Stomach (tissue), 9 donors: ENCODE data around the gene KAT2A. TPM values are rescaled to one million over a fixed set of nuclear protein-coding genes. Genes with fewer than 3 reads are reported as not detected.

Experiments used
- DNase-seq, 2 donors: peaks; one replicate each; pipeline versions ENCODE4 v3.0.0 to v3.0.0-alpha.2; 2013 to 2019
- H3K27ac ChIP-seq, 5 donors: fragments of 200-600 bp in 4 of 5; sonication (generic) in 4 of 5; one replicate each; pipeline ENCODE4 v1.5.1; 2013 to 2019; ENCODE audit warnings: mild to moderate bottlenecking in 1 of 5, moderate library complexity in 1 of 5
- H3K27me3 ChIP-seq, 3 donors: fragments of 200-600 bp; sonication (generic); one replicate each; pipeline ENCODE4 v1.5.1; 2017 to 2019; ENCODE audit warnings: mixed run types in 1 of 3
- H3K36me3 ChIP-seq, 4 donors: fragments of 200-600 bp; sonication (generic); 1 replicate in 3 of 4; 2 replicates in 1 of 4; pipeline ENCODE4 v1.5.1; 2016 to 2019
- H3K4me1 ChIP-seq, 4 donors: fragments of 200-600 bp; sonication (generic); one replicate each; pipeline ENCODE4 v1.5.1; 2016 to 2019
- H3K4me3 ChIP-seq, 4 donors: fragments of 200-600 bp; sonication (generic) in 3 of 4; one replicate each; pipeline ENCODE4 v1.5.1; 2016 to 2019; ENCODE audit warnings: mild to moderate bottlenecking in 1 of 4
- H3K9me3 ChIP-seq, 4 donors: fragments of 200-600 bp; sonication (generic); one replicate each; pipeline ENCODE4 v1.5.1; 2016 to 2019
- CTCF ChIP-seq, 7 experiments: fragments of 450-650 bp in 4 of 7; fragments of 200-600 bp in 3 of 7; sonication (generic) in 3 of 7; IDR thresholded peaks; one replicate each; pipeline ENCODE4 v1.5.1; 2016 to 2019; ENCODE audit warnings: antibody characterized with exemption in 7 of 7, control low read depth in 2 of 7, mild to moderate bottlenecking in 1 of 7
- EP300 ChIP-seq: sonication (generic); formaldehyde crosslinking; IDR thresholded peaks from one replicate; pipeline ENCODE4 v1.6.1; 2017; ENCODE audit warnings: antibody characterized with exemption
- POLR2A ChIP-seq, 4 donors: fragments of 450-650 bp; IDR thresholded peaks; one replicate each; pipeline ENCODE4 v1.6.1; 2016; ENCODE audit warnings: antibody characterized with exemption in 4 of 4, control low read depth in 2 of 4, mild to moderate bottlenecking in 1 of 4, moderate library complexity in 1 of 4
- POLR2AphosphoS5 ChIP-seq, 3 donors: sonication (generic); formaldehyde crosslinking; IDR thresholded peaks; one replicate each; pipeline ENCODE4 v1.6.1; 2016; ENCODE audit warnings: antibody characterized with exemption in 3 of 3
- WGBS, 5 donors: extraction: QIAGEN DNeasy Blood & Tissue Kit in 3 of 5; methylation state at CpG; one replicate each; pipeline versions ENCODE4 v1.1.5 to v1.1.7; 2013 to 2018; 5-methylcytosine and 5-hydroxymethylcytosine counted together
- intact Hi-C: fragments of 100-400 bp; cut with DNase I; formaldehyde crosslinking; loops from one replicate; pipeline ENCODE4 v1.15.1; 2023; ENCODE audit warnings: low total_unique reads
- polyA plus RNA-seq, 3 donors: library from polyadenylated mRNA; stranded (reverse); fragments of 200-250 nt; gene quantifications; one replicate each; pipeline ENCODE4 v1.2.3, GENCODE V29; 2013
- total RNA-seq, 5 donors: library from RNA; depleted of rRNA; stranded (reverse); fragments of >200 nt; gene quantifications; one replicate each; pipeline versions ENCODE4 v1.1.0 to v1.2.3, GENCODE V29; 2014 to 2016
- donor health status: healthy with polysubstance abuse.
- donor health status: Bipolar disorder and iron deficiency.
- donor health status: healthy.

Gene KAT2A
- total and polyA plus RNA-seq, 8 donors: 10.1 to 114 (median 57.3) TPM

GRCh38 chr17:42079541-42079940 is 41.6 kb downstream of the KAT2A start:
- DNase-seq: no peak
- Histone ChIP-seq H3K4me3 (no peak overlapping the region), H3K36me3 (no peaks in the 10 kb centered on the region), H3K27me3 (peaks cover 0 to 8% (median 0%) of the 10 kb centered on the region in 3 donors), H3K27ac (no peak overlapping the region), H3K9me3 (no peaks in the 10 kb centered on the region), H3K4me1 (no peaks in the 10 kb centered on the region)
- 52 to 81% (median 67%) methylated on average over 2 of the region's 2 CpGs for WGBS, 5 donors
- TF ChIP-seq POLR2A (IDR thresholded peaks at IDR 0.05) (no peak), EP300 (no peak), CTCF (IDR thresholded peaks at IDR 0.05) (no peak), POLR2AphosphoS5 (IDR thresholded peaks at IDR 0.05) (no peak)
- intact Hi-C loops: no loop called here

- Histone ChIP-seq H3K36me3 (no peaks in the 10 kb centered on the region), H3K4me3 (no peak overlapping the region), H3K27ac (no peak overlapping the region), H3K9me3 (no peaks in the 10 kb centered on the region), H3K27me3 (peaks cover 0 to 13% (median 1%) of the 10 kb centered on the region in 3 donors), H3K4me1 (no peaks in the 10 kb centered on the region)
- 50 to 61% (median 56%) methylated on average over 8 of the region's 8 CpGs for WGBS, 5 donors
- intact Hi-C loops: no loop called here
- no peak for DNase-seq
- TF ChIP-seq POLR2A (IDR thresholded peaks at IDR 0.05) (no peak), POLR2AphosphoS5 (IDR thresholded peaks at IDR 0.05) (no peak), EP300 (no peak), CTCF (IDR thresholded peaks at IDR 0.05) (no peak)
These were observed 42.6 kb downstream of the KAT2A start for GRCh38 chr17:42078396-42079043.

GRCh38 chr17:42077755-42078154 is 43.4 kb downstream of the KAT2A start:
- Histone ChIP-seq H3K27ac (no peak overlapping the region), H3K4me3 (no peak overlapping the region), H3K9me3 (no peaks in the 10 kb centered on the region), H3K27me3 (peaks cover 0 to 21% (median 6%) of the 10 kb centered on the region in 3 donors), H3K4me1 (peaks cover 0 to 2% (median 1%) of the 10 kb centered on the region in 4 donors), H3K36me3 (no peaks in the 10 kb centered on the region)
- intact Hi-C loops: no loop called here
- DNase-seq: no peak
- TF ChIP-seq EP300 (no peak), POLR2A (IDR thresholded peaks at IDR 0.05) (no peak), POLR2AphosphoS5 (IDR thresholded peaks at IDR 0.05) (no peak), CTCF (IDR thresholded peaks at IDR 0.05) (no peak)
- WGBS, 5 donors: 81 to 100% (median 91%) methylated on average over 3 to 5 of the region's 5 CpGs

- Histone ChIP-seq H3K4me3 (no peak overlapping the region), H3K36me3 (no peaks in the 10 kb centered on the region), H3K4me1 (peaks cover 7 to 10% (median 9%) of the 10 kb centered on the region in 4 donors), H3K27ac (no peak overlapping the region), H3K27me3 (peaks cover 0 to 29% (median 14%) of the 10 kb centered on the region in 3 donors), H3K9me3 (no peaks in the 10 kb centered on the region)
- intact Hi-C loops: no loop called here
- TF ChIP-seq CTCF (IDR thresholded peaks at IDR 0.05) (no peak), POLR2AphosphoS5 (IDR thresholded peaks at IDR 0.05) (no peak)
- 72 to 85% (median 76%) methylated on average over 4 of the region's 4 CpGs for WGBS, 5 donors
- no peak for DNase-seq
These were observed 44.2 kb downstream of the KAT2A start for GRCh38 chr17:42076797-42077559.
